HG03060 (cell line): ENCODE data around the gene MKKS.

ENCODE experiments used
- ATAC-seq: cut with Tn5 transposase; IDR thresholded peaks from one replicate; pipeline ENCODE4 v1.9.1; 2021; ENCODE audit warnings: low read depth, moderate number of reproducible peaks; ENCODE audit not compliant: unreplicated experiment

MKKS gene

DNA sequence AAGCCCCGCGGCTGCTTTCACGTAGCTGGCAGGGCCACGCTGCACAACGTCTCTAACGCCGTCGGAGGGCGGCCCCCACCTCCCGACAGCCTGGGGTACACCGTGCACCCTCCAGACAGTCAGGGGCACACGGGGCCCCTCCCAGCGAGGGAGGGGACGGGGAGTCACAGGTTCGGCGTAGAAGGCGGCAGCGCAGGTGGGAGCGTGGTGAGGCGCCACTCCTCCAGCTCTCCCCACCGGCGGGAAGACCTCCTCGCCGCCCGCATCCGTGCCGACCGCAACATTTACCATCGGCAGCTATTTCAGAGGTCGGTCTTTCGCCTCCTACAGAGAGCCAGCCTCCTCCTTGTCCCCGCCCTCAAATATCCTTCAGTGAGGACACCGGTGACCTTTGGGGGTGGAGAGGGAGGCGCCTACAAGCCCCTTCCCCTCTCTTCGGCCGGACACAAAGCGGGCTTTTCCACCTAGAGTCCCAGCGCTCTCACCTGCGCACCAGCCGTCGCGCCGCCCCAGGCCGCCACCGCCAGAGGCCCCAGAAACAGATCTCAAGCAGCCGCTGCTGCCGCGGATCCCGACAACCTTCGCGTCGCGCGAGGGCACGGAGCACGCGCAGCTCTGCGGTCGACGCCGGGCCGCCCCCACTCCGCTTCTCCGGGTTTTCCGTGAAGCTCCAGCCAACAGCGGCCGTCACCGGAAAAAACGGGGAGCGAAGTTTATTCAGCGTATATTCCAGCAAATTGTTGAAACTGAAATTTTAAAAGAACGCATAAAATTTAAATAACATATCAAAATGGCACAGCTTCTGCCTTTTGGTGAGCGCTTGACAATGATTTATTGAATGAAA, at the start of gene MKKS:
MKKS (minus strand) TSS at position 600 of the 844 bp plus-strand sequence. CDS start 20,708 bp downstream, outside the sequence.
- ATAC-seq = peak; percentile 28

DNA sequence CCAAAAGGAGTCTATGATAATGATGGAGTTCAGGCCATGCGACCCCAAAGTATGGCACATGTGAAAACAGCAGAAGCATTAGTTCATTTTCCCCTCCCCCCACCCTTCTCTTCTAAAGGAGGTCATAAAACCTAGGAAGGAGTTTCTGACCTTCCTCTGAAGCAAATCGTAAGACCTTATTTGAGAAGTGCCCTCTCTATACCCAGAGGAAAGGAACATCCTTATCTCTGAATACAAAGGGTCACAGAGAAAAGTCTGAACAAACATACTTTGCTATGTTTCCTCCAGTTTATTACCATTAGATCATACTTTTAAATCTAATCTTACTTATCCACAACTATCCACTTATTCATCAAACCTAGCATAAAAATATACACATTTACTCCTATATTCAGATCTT, 49.7 kb upstream of the MKKS start:
- ATAC-seq = no peak

DNA sequence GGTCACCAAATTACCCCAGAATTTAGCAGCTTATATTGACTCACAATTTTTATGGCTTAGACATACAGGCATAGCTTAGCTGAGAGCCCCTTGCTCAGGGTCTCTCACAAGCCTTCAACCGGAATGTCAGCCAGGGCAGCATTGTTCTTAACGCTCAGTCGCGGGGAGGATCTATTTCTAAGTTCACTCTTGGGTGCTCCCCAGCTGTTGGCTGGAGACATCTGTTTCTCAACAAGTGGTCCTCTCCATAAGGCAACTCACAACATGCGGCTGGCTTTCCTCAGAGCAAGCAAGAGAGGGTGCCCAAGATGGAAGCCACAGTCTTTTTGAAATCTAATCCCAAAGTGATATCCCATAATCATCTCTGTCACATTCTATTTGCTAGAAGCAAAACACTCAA, 47.7 kb upstream of the MKKS start:
- ATAC-seq = no peak

DNA sequence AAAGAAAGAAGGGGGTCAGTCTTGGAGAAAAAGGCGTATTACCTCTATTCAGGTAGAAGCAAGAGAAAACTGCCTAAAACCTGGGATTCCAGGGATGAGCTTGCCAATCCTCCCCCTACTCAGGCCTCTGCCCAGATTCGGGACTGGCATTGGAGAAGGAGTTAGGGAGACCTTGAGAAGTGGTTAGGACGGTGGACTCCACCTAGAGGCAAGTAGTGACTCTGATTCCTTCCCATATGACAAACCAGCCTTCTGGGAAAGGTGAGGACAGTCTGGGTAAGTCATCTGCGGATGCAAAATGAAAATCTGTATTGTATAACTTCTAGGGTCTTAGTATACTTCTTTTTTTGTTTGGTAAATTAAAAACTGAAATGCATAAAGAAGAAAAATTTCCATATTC, 44.9 kb upstream of the MKKS start:
- no peak for ATAC-seq

DNA sequence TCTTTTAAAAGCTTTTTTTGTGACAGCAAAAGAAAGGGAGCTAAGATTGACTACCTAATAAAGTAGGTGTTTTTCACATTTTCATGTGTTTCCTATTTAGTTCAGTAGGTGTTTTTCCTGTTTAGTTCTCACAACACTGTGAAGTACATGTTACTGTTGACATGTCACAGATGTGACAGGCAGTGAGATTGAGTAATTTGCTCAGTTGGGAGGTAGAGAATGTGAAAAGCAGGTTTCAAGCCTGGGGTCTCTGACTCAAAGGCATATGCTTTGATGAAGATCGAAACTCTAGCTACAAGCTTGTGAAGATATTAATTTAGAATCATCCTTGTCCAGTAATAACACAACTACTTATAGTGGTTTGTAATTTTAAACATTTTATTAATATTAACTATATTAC, 44.2 kb upstream of the MKKS start:
- peak; percentile 56 for ATAC-seq

DNA sequence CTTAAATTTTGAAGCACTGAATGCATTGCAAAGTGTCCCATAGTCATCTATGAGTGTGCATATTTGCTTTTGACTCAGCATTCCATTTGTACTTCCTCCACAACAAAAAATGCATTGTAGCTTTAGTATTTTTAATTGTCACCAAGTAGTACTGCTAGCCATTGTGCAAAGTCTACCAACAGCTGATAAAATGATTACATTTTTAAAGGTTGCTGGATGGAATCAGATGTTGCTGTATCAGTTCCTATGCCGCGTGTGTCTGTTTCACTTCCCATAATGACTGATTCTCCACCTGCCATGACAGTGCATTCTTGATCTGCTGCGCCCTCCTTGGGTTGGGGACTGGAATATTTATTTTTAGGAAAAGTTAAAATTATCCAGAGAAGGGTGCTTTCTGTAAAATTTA, 42.3 kb upstream of the MKKS start:
- peak; percentile 71 for ATAC-seq

DNA sequence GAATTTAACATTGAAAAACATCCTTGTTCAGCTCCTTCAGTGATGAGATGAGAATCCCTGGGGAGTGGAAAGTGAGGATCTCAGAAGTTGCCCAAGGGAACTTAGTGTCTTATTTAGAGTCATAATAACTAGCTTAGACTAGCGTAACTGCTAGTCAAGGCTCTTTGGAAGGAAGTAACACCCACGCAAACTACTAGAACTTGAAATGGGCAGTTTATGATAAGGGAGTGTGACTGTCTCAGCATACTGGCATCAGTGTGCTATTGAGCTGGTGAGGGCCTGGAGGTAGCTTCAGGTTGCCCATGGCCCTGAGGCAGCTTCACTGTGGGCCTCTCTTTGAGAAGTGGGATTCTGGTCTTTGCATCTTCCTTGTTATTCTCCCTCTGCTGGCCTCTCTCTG, 41.2 kb upstream of the MKKS start:
- no peak for ATAC-seq

DNA sequence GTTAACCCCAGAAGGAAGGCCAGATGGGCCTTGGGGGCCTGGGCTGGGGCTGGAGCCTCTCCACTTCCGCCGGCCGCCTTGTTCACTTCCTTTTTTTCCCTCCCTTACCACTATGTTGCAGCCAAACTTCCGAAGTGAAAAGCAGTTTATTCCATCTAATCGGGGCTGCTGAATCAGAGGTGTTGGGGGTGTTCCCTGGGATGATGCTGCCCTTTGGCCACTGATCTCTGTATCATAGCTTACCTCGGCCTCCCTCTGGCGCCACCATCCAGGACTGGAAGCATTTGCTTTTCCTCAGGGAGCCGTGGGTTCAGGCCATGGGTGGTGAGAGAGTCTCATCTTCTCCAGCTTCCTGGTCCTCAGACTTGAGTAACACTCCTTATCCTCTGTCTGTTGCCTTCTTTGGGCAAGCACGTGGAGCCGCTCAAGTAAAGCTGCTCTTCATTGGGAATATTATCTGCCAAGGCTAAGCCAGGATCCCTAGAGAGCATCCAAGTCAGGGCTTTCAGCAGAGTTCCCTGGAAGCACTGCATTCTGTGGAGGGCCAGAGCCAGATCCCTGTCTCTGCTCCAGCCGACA, 40.7 kb upstream of the MKKS start:
- no peak for ATAC-seq

DNA sequence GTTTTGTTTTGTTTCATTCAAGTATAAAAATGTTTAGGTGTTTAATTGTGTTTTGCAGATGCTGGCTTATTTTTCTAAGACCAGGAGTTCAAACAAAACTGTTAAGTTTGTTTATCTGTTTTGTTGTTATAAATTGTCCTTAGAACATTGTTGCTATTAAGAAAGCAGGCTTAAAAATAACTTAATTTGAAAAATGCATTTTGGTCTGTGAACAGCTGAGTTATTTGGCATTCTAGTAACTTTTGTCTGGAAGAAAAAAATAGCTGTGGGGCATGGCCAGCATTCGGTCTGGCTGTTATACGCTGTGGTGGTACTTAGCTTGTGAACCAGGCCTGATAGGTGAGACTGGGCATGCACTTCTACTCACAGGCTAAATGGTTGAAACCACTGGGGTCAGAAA, 38.8 kb upstream of the MKKS start:
- ATAC-seq = no peak

DNA sequence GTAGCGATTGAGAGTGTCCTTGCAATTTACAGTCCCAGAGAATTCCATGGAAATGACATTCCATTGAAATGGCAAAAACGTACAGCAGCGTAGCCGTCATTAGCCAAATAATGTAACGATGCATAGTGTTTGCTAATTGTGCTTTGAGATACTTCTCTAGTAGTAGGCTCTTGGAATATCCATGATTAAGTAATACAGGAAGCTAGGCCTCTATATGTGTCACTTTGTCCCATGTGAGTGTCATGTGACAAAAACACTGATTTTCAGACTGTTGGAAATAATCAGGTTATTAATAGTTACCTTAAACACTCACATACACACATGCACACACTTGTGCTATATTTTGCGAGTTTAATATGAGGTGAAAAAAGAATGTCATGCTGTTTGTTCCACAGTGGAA, 36.3 kb upstream of the MKKS start:
- ATAC-seq = no peak

DNA sequence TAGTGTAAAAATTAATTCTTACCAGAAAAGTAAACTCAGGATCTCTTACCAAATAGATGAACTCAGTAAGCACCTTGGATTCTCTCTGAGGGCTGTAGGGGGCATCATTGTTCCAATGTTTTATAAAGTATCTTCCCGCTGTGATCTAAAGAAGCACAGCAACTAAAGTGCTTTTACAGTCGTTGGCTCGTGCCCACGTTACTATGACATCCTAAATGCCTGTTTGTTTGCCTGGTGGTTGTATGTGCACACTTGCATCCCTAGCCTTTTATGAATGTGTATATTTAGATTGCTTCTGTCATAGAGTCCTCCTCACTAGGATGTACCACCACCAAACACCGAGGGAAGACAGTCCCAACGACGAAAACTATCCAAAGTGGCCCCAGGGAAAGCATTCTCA, 35.6 kb upstream of the MKKS start:
- no peak for ATAC-seq

DNA sequence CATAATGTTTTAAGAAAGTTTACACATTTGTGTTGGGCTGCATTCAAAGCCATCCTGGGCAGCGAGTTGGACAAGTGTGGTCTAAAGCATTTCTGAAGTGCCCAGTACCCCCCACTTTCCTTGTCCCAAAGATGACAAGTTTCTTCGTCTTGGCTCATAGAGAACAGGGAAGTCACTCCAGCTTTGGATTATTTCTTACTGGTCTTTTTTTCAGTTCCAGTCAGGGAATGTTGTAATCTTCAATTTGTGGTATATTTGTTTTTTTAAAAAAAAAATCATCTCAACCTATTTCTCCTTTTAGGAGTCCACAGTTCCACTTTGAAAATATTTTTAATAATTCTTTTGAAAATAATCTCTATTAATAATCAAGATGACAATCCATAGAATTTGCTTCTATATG, 35.0 kb upstream of the MKKS start:
- no peak for ATAC-seq

DNA sequence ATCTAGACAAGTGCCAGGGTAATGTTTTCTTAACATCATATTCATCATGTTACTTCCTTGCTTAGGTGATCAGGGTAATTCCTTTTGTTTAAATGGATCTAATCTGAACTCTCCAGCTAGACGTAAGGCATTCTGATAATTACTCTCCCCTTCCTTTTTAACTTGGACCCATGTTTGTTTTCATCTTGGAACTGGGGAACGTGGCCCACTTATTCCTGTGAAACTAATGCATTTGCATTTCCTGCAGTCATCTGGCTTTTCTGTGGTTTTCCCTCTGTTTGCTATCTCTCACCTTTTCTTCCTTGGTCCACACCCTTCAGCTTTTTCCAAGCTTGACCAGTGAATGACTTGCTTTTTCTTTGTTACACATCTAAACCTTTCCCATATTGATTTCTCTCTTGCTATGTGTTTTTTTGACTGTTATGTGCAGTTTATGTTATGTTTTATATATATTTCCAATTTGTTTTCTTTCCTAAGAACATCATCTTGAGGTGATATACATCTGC, 34.4 kb upstream of the MKKS start:
- ATAC-seq = no peak

DNA sequence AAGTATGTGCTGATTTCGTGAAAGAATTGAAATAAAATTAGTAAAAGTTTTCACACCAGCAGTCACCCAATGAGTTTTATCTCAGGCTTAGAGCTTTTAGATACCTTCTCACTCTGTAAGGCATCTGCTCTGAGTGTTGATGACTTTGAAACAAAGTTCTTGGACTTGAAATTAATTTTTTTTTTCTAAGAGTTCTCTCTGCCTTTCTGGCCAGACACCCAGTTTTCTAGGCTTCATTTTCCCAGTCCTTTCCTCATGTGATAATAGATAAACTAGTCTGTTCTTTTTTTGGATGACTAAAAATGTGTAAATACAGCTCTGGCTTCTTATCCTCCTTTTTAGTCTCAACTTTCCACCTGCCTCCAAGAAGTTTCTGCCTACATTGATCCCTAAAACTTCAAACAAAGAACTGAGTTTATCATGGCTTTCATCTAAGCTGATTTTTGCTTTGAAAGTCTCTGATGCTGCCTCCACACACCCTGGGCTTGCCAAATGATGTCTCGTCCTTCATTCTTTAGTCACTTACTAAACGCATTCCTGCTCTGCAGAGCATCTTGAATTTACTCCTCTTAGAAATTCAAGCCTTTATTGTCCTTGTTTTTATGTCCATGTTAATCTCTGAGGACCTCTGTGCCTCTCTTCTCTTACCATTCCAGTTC, 33.8 kb upstream of the MKKS start:
- ATAC-seq = no peak

DNA sequence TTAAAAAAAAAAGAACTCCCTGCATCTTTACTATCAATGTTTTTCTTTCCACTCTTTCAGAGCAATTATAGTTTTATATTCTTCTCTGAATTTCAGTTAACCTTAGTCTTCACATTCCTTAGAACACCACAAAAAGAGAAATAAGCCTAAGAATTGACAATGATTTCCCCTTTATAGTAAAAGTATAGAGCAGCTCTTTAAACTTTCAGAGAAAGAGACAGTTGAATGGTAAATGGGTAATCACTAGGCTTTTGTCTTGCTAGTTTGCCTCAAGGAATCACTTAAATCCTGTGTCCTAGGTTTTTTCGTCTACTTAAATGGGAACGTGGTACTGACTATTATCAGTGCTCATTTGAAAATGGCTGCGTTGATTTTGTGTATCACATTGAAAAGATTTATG, 32.8 kb upstream of the MKKS start:
- ATAC-seq = no peak

DNA sequence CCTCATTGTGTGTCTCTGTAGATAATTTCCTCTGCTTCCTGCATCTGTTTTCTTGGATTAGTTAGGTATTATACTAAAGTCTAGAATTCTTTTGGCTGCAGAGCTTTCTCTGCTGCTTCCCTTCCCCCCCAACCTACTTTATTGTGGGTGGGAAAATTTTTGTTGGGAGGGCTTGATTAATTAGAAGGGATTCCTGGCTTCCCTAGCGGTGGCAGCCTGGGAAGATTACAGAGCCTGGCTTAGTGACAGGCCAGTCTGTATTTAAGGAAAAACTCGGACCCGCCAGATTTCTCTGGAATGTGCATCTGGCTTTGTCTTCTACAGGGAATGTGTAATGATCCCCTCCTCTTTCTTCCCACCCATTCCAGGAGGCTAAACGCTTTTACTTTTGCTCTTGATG, 32.3 kb upstream of the MKKS start:
- ATAC-seq = no peak

DNA sequence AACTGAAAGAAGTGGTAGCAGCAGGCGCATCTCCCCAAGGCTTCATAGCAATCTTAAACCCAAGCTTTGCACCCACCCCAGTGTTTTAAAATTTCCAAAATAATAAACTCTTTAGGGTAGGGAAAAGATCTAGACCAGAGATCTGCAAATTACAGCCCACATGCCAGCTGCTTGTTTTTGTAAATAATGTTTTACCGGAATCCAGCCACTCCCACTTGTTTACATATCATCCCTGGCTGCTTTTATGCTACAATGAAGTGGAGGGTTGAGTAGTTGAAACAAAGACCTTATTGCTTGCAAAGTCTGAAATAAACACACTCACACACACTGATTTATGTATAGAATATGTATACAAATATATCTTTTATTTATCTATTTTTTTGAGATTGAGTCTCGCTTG, 31.1 kb upstream of the MKKS start:
- ATAC-seq = no peak

DNA sequence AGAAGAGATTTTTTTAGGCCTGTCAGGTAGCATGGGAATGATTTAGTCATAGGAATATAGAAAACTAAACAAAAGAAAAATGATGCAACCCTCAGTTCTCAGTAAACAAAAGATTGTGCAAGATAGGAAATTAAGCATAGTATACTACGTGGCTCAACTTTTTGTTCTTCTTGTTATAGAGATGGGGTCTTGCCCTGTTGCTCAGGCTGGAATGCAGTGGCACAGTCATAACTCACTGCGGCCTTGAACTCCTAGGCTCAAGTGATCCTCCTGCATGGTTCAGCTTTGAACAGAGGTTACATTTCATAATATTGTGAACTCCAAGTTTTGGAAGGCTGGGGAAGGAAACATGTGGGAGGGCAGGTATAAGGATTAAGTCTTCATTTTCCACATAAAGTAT, 29.6 kb upstream of the MKKS start:
- ATAC-seq = no peak

DNA sequence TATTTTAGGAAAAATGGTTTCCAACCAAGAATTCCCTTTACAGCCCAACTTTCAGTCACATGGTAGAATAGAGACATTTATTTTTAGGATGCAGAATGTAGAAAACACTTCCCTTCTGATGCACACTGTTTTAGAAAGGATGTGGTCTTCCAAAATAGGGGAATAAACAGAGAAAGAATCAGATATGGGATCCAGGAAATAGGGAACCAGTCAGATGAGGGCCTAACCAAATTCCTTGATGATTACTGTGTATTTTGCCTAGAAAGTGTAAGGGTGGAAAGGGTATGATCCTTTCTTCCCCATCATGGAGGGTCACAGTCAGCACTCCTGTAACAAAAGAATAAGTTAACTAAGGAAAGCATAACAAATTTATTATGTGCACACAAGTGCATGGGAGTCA, 28.5 kb upstream of the MKKS start:
- ATAC-seq = no peak

DNA sequence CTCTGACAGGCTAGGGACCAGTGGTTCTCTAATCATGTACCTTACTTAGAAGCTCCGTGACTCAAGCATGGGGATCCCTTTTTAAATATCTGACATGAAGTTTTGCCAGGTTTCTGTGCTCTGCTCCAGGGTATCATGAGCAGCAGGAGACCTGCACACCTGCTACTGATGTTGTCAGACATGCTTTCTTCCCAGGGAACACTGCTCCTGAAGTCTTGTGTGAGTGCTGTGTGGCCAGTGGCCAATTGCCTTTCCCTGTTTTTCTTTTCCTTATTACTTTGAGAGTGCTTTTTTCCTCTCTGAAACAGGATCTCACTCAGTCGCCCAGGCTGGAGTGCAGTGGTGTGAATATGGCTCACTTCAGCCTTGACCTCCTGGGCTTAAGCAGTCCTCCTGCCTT, 27.5 kb upstream of the MKKS start:
- ATAC-seq = no peak

DNA sequence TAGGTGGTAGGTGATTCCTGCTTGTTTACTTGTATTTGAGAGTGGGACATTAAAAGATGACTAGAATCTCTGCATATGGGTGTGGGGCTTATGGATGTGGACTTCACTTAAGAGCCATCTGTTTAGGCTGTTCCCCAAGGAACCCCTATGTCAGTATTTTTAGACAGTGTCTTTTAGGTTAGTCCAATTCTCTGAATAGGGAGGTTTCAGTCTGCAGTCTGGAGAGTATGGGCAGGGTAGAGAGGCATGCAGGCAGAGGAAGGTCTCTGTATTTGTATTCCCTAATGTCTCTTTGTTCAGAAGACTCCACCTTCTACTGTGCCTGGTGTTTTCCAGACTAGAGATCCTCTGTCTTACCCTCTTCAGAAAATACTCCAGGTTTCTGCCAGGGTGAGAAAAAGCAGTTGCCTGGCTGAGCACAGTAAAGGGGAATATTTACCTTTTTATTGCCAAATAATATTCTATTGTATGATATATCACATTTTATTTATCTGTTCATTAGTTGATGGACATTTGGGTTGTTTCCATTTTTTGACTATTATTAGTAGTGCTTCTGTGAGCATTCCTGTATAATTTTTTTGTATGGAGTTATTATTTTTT, 20.2 kb upstream of the MKKS start:
- ATAC-seq = peak; percentile 60
